Natural killer cell (primary cell): ENCODE results near the gene ITM2C. TPM values are rescaled to one million over a fixed set of nuclear protein-coding genes. Genes with fewer than 3 reads are reported as not detected.

Experiments used
- ATAC-seq, 3 donors: fragments of 150-1000 bp in 2 of 3; fragments of 200-7000 bp in 1 of 3; cut with Tn5 transposase; 1 replicate in 1 of 3; 2 replicates in 2 of 3; pipeline ENCODE4 v1.10.0; 2021; ENCODE audit warnings: mild to moderate bottlenecking in 2 of 3, moderate library complexity in 2 of 3
- DNase-seq, 2 donors: peaks; one replicate each; pipeline versions ENCODE4 v3.0.0 to v3.0.0-alpha.2; 2013 to 2021; ENCODE audit warnings: mixed read lengths in 1 of 2
- H3K27ac ChIP-seq: one replicate; pipeline ENCODE4 v1.5.1; 2013; ENCODE audit warnings: mild to moderate bottlenecking, low read length
- H3K27me3 ChIP-seq: one replicate; pipeline ENCODE4 v1.6.1; 2013; ENCODE audit warnings: low read length; ENCODE audit not compliant: control insufficient read depth, insufficient read depth
- H3K36me3 ChIP-seq: one replicate; pipeline ENCODE4 v1.6.1; 2013; ENCODE audit warnings: low read length; ENCODE audit not compliant: control insufficient read depth, insufficient read depth
- H3K4me1 ChIP-seq: one replicate; pipeline ENCODE4 v1.6.1; 2013; ENCODE audit warnings: low read length; ENCODE audit not compliant: control insufficient read depth, insufficient read depth
- H3K4me3 ChIP-seq: one replicate; pipeline ENCODE4 v1.5.1; 2013; ENCODE audit warnings: low read length
- H3K9me3 ChIP-seq: one replicate; pipeline ENCODE4 v1.6.1; 2013; ENCODE audit warnings: low read length; ENCODE audit not compliant: control insufficient read depth, insufficient read depth
- H3K27ac Mint-ChIP-seq, 2 donors: one replicate each; pipeline ENCODE4 v1.8.0; 2022; ENCODE audit warnings: mild to moderate bottlenecking in 2 of 2, mixed read lengths in 2 of 2, moderate library complexity in 1 of 2
- H3K27me3 Mint-ChIP-seq, 2 donors: one replicate each; pipeline ENCODE4 v1.8.0; 2022; ENCODE audit warnings: low read depth in 2 of 2, mixed read lengths in 2 of 2
- H3K36me3 Mint-ChIP-seq: one replicate; pipeline ENCODE4 v1.8.0; 2022; ENCODE audit warnings: mixed read lengths
- H3K4me1 Mint-ChIP-seq, 2 donors: one replicate each; pipeline ENCODE4 v1.8.0; 2022; ENCODE audit warnings: mixed read lengths in 2 of 2
- H3K4me3 Mint-ChIP-seq: one replicate; pipeline ENCODE4 v1.8.0; 2022; ENCODE audit warnings: mild to moderate bottlenecking, moderate library complexity, mixed read lengths
- H3K9me3 Mint-ChIP-seq, 2 donors: one replicate each; pipeline ENCODE4 v1.8.0; 2022; ENCODE audit warnings: mixed read lengths in 2 of 2
- CTCF ChIP-seq: fragments of 200-600 bp; IDR thresholded peaks from one replicate; pipeline ENCODE4 v1.8.0; 2022; ENCODE audit warnings: antibody characterized with exemption
- WGBS: methylation state at CpG from one replicate; pipeline ENCODE4 v1.1.7; 2013; ENCODE audit warnings: missing lambda C conversion rate; ENCODE audit not compliant: insufficient coverage; 5-methylcytosine and 5-hydroxymethylcytosine counted together
- intact Hi-C: fragments of 100-400 bp; cut with micrococcal nuclease; formaldehyde crosslinking; loops from one replicate; pipeline ENCODE4 v1.14.2; 2022
- total RNA-seq, 4 donors: library from RNA; stranded (reverse); fragments of 120-200 nt in 1 of 4; gene quantifications; one replicate each; pipeline versions ENCODE4 v1.2.3 to v1.2.4, GENCODE V29; 2013 to 2022

ITM2C gene
- total RNA-seq, 3 donors from 2014 or later (not counting 1 experiment from before 2014, with no cell fraction given) = 4.7 to 36.3 (median 5.1) TPM

DNA sequence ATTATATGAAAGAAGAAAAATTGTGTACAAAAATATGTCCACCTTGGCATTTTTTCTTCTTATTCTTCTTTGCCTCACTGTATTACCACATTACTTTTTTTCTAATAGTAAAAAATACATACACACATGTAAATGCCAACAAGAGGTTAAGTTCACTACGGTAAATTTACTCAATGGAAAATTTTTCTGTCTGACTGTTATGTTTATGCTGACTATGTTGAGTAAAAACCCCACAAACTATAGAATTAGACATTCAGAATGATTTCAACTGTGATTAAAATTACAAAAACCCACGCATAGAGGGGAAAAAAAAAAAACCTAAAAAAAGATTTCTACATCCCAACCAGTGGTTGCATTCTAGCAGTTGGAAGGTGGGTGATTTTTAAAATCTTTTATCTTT, 54.9 kb downstream of the ITM2C start:
- no peak for TF ChIP-seq CTCF

DNA sequence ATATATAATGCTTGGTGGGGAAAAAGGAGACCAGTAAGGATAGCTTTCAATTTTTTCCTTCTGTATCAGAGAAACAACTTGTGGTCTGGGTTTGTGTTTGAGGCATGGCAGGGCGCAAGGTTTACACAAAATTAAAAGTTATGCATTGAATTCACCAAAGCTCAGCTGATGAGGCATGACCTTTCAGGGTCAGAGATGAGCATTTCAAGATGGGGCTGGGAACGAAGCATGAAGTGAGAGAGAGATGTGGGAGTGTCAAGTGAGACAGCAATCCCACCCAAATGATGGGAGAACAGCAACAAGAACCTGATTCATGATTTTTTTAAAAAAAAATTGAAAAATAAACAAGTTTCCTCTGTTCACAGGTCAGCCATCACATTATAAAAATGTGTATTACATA, 55.4 kb downstream of the ITM2C start:
- intact Hi-C loops = no loop called here
- Mint-ChIP-seq H3K4me1 (peaks cover 0 to 9% of the 10 kb centered on the region in 2 donors), H3K27me3 (peaks cover 60 to 72% of the 10 kb centered on the region in 2 donors), H3K9me3 (no peaks in the 10 kb centered on the region), H3K27ac (no peak overlapping the region), H3K36me3 (no peaks in the 10 kb centered on the region), H3K4me3 (no peak overlapping the region)
- 81% methylated on average over 2 of the region's 2 CpGs for WGBS
- H3K27me3 ChIP-seq = no peaks in the 10 kb centered on the region
- no peak for DNase-seq
- peaks cover 16% of the 10 kb centered on the region for H3K4me1 ChIP-seq
- no peak overlapping the region for H3K4me3 ChIP-seq
- no peak for ATAC-seq
- H3K36me3 ChIP-seq = no peaks in the 10 kb centered on the region
- H3K27ac ChIP-seq = no peak overlapping the region
- no peaks in the 10 kb centered on the region for H3K9me3 ChIP-seq
- TF ChIP-seq CTCF = no peak

More for the DNA sequence above, 54.9 kb downstream of the ITM2C start:
- ATAC-seq (no peak), DNase-seq (no peak)
- Histone ChIP-seq H3K4me3 (no peak overlapping the region), H3K9me3 (no peaks in the 10 kb centered on the region), H3K27ac (no peak overlapping the region), H3K36me3 (no peaks in the 10 kb centered on the region), H3K27me3 (no peaks in the 10 kb centered on the region), H3K4me1 (peaks cover 15% of the 10 kb centered on the region)
- no peak overlapping the region for H3K4me3 Mint-ChIP-seq
- intact Hi-C loops = no loop called here
- no peaks in the 10 kb centered on the region for H3K9me3 Mint-ChIP-seq
- H3K27me3 Mint-ChIP-seq = peaks cover 60 to 72% of the 10 kb centered on the region in 2 donors
- peaks cover 0 to 8% of the 10 kb centered on the region in 2 donors for H3K4me1 Mint-ChIP-seq
- no peak overlapping the region for H3K27ac Mint-ChIP-seq
- H3K36me3 Mint-ChIP-seq = no peaks in the 10 kb centered on the region
- WGBS = no CpG with 5 or more reads among the region's 2 CpGs

DNA sequence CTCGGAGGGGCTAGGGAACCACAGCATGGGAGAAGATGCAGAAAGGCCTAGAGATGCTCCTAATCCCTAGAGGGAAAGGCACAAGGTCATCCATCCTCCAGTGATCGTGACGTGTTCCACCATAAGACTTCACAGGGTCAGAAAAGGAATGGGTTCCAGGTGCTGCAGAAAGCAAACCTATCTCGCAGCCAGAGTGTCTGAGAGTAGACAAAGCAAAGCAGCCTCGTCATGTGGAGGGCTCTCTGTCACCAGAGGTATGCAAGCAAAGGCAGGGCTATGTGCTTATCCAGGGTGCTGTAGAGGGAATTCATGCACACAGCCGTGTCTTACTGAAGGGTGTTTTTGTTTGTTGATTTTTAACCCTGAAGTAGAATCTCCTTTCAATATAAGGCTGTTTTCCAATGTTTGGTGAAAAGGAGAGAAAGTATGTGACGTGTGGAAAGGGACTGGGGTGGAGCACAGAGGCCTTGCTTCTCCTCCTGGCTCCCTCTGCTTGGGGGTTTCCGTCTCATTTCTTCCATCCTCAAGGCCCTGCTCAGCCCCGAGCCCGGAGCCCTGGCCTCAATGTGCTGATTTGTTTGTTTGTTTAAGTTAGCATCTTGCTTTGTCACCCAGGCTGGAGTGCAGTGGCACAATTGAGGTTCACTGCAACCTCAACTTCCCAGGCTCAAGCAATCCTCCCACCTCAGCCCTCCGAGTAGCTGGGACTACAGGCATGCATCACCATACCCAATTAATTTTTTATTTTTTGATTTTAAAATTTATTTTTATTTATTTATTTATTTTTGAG, 57.3 kb downstream of the ITM2C start:
- Histone ChIP-seq H3K4me1 (peaks cover 24% of the 10 kb centered on the region), H3K4me3 (no peak overlapping the region), H3K9me3 (no peaks in the 10 kb centered on the region), H3K27me3 (no peaks in the 10 kb centered on the region), H3K36me3 (no peaks in the 10 kb centered on the region), H3K27ac (no peak overlapping the region)
- intact Hi-C loops = no loop called here
- ATAC-seq = no peak
- Mint-ChIP-seq H3K27me3 (peaks cover 49 to 68% of the 10 kb centered on the region in 2 donors), H3K4me3 (no peak overlapping the region), H3K36me3 (no peaks in the 10 kb centered on the region), H3K4me1 (peaks cover 0 to 9% of the 10 kb centered on the region in 2 donors), H3K9me3 (no peaks in the 10 kb centered on the region), H3K27ac (no peak overlapping the region)
- 82% methylated on average over 10 of the region's 11 CpGs for WGBS
- no peak for TF ChIP-seq CTCF
- DNase-seq = no peak
